ENCODE results near the gene SYDE2.
"Not testable (repeated sequence)": the region's sequence is repeated elsewhere in the genome, so short reads cannot be mapped to it uniquely, and the experiment has no call there.

SYDE2 gene

DNA sequence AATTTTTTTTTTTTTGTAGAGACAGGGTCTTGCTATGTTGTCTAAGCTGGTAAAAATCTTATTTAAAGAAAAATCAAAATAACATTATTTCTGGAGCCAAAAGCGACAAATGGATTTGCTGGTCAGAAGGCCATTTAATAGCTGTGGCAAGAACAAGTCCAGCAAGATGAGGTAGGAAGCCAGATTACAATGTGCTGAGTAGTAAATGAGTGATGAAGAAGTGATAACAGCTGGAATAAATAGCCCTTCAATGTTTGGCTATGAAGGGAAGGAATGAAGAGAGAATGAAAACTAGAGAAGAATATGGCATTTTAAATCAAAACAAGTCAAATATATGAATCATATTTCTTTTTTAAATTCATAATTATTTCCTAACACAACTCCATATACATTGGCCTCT, 34.5 kb downstream of the SYDE2 start:
- Mint-ChIP-seq H3K36me3 (ENCODE audit: low read depth) (no peaks in the 10 kb centered on the region), H3K27me3 (no peaks in the 10 kb centered on the region), H3K4me3 (no peak overlapping the region), H3K27ac (no peak overlapping the region), H3K4me1 (no peaks in the 10 kb centered on the region), H3K9me3 (no peaks in the 10 kb centered on the region)
- ATAC-seq (no peak), DNase-seq (no peak)

- DNase-seq: no peak
- H3K27me3 Mint-ChIP-seq: no peaks in the 10 kb centered on the region
These were observed 41.9 kb downstream of the SYDE2 start for GRCh38 chr1:85158910-85159309.

GRCh38 chr1:85157436-85157835, 43.4 kb downstream of the SYDE2 start:
- no peak overlapping the region for H3K4me3 Mint-ChIP-seq
- DNase-seq (no peak), ATAC-seq (no peak)
- no peaks in the 10 kb centered on the region for H3K36me3 Mint-ChIP-seq (ENCODE audit: low read depth)
- no peaks in the 10 kb centered on the region for H3K9me3 Mint-ChIP-seq
- H3K27ac Mint-ChIP-seq: no peak overlapping the region
- peaks cover 3% of the 10 kb centered on the region for H3K4me1 Mint-ChIP-seq
- no peaks in the 10 kb centered on the region for H3K27me3 Mint-ChIP-seq

More at GRCh38 chr1:85158910-85159309, 41.9 kb downstream of the SYDE2 start:
- H3K4me1 Mint-ChIP-seq: no peaks in the 10 kb centered on the region
- no peaks in the 10 kb centered on the region for H3K36me3 Mint-ChIP-seq (ENCODE audit: low read depth)
- ATAC-seq: no peak
- no peak overlapping the region for H3K27ac Mint-ChIP-seq
- no peaks in the 10 kb centered on the region for H3K9me3 Mint-ChIP-seq
- H3K4me3 Mint-ChIP-seq: no peak overlapping the region

GRCh38 chr1:85153149-85153891, 47.5 kb downstream of the SYDE2 start:
- H3K27me3 Mint-ChIP-seq: no peaks in the 10 kb centered on the region
- H3K4me3 Mint-ChIP-seq: no peak overlapping the region
- no peaks in the 10 kb centered on the region for H3K36me3 Mint-ChIP-seq (ENCODE audit: low read depth)
- DNase-seq (no peak), ATAC-seq (no peak)
- H3K4me1 Mint-ChIP-seq: peaks cover 20% of the 10 kb centered on the region
- no peaks in the 10 kb centered on the region for H3K9me3 Mint-ChIP-seq
- H3K27ac Mint-ChIP-seq: no peak overlapping the region

DNA sequence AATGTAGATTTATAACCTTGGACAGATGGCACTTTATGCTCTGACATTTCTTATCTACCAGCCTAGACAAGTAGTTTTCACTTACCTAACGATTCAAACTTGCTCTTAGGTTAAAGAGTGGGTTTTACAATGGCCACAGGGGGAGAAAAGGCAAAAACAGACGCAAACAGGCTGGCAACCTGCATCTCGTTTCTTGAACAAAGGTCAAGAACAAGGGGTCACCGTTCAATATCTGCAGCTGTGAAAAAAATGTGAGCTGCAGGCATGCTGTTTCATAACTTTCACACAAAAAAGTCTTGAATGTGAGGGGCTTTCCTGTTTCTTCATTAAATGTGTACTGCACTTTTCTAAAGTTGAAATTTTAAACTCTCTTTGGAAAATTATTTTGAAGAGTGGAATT, 49.4 kb downstream of the SYDE2 start:
- Mint-ChIP-seq H3K36me3 (ENCODE audit: low read depth) (no peaks in the 10 kb centered on the region), H3K9me3 (no peaks in the 10 kb centered on the region), H3K4me3 (no peak overlapping the region), H3K27me3 (peaks cover 2% of the 10 kb centered on the region), H3K4me1 (peaks cover 34% of the 10 kb centered on the region), H3K27ac (no peak overlapping the region)
- DNase-seq (no peak), ATAC-seq (no peak)

GRCh38 chr1:85149805-85150204, 51.0 kb downstream of the SYDE2 start:
- no peak overlapping the region for H3K27ac Mint-ChIP-seq
- no peaks in the 10 kb centered on the region for H3K9me3 Mint-ChIP-seq
- H3K36me3 Mint-ChIP-seq (ENCODE audit: low read depth): no peaks in the 10 kb centered on the region
- ATAC-seq: no peak
- peaks cover 2% of the 10 kb centered on the region for H3K27me3 Mint-ChIP-seq
- peaks cover 38% of the 10 kb centered on the region for H3K4me1 Mint-ChIP-seq
- no peak for DNase-seq
- no peak overlapping the region for H3K4me3 Mint-ChIP-seq

GRCh38 chr1:85148524-85149250, 52.1 kb downstream of the SYDE2 start:
- peak; percentile 22 for DNase-seq
- H3K27ac Mint-ChIP-seq: peak overlapping the region; percentile 74
- ATAC-seq: peak; percentile 95

GRCh38 chr1:85146972-85147359, 53.9 kb downstream of the SYDE2 start:
- peaks cover 36% of the 10 kb centered on the region for H3K4me1 Mint-ChIP-seq
- no peak overlapping the region for H3K4me3 Mint-ChIP-seq
- H3K27me3 Mint-ChIP-seq: peaks cover 2% of the 10 kb centered on the region
- H3K27ac Mint-ChIP-seq: no peak overlapping the region
- no peaks in the 10 kb centered on the region for H3K36me3 Mint-ChIP-seq (ENCODE audit: low read depth)
- DNase-seq (no peak), ATAC-seq (no peak)
- no peaks in the 10 kb centered on the region for H3K9me3 Mint-ChIP-seq

More at GRCh38 chr1:85148524-85149250, 52.1 kb downstream of the SYDE2 start:
- Mint-ChIP-seq H3K4me1 (peaks cover 38% of the 10 kb centered on the region), H3K36me3 (ENCODE audit: low read depth) (no peaks in the 10 kb centered on the region), H3K9me3 (no peaks in the 10 kb centered on the region), H3K4me3 (no peak overlapping the region), H3K27me3 (peaks cover 2% of the 10 kb centered on the region)

DNA sequence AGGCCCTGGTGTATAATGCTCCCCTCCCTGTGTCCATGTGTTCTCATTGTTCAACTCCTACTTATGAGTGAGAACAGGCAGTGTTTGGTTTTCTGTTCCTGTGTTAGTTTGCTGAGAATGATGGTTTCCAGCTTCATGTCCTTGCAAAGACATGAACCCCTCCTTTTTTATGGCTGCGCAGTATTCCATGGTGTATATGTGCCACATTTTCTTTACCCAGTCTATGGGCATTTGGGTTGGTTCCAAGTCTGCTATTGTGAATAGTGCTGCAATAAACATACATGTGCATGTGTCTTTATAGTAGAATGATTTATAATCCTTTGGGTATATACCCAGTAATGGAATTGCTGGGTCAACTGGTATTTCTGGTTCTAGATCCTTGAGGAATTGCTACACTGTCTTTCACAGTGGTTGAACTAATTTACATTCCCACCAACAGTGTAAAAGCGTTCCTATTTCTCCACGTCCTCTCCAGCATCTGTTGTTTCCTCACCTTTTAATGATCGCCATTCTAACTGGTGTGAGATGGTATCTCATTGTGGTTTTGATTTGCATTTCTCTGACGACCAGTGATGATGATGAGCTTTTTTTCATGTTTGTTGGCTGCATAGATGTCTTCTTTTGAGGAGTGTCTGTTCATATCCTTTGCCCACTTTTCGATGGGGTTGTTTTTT, 54.4 kb downstream of the SYDE2 start:
- ATAC-seq; H3K36me3 Mint-ChIP-seq (ENCODE audit: low read depth); H3K4me3 Mint-ChIP-seq; H3K9me3 Mint-ChIP-seq; H3K27ac Mint-ChIP-seq; DNase-seq; H3K27me3 Mint-ChIP-seq: not testable (repeated sequence)
- H3K4me1 Mint-ChIP-seq: peaks cover 36% of the 10 kb centered on the region

GRCh38 chr1:85144351-85144750, 56.5 kb downstream of the SYDE2 start:
- Mint-ChIP-seq H3K27ac (no peak overlapping the region), H3K27me3 (peaks cover 4% of the 10 kb centered on the region), H3K4me1 (peaks cover 29% of the 10 kb centered on the region), H3K9me3 (no peaks in the 10 kb centered on the region), H3K36me3 (ENCODE audit: low read depth) (no peaks in the 10 kb centered on the region), H3K4me3 (no peak overlapping the region)
- no peak for ATAC-seq
- DNase-seq: no peak

DNA sequence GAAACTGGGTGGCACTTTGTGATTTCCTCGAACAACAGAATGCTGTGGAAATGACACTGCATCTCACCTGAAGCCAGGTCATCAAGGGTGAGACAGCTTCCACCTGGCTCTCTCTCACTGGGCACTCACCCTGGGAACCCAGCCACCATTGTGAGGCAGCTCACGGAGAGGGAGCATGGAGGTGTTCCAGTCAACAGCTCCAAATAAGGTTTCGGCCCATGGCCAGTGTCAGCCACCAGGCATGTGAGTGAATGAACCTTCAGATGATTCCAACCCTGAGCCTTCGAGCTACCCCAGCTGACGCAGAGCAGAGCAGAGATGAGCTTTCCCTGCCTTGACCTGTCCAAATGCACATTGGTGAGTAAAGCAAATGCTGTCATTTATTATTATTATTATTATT, 58.1 kb downstream of the SYDE2 start:
- no peak for DNase-seq
- no peak overlapping the region for H3K4me3 Mint-ChIP-seq
- no peak overlapping the region for H3K27ac Mint-ChIP-seq
- H3K27me3 Mint-ChIP-seq: peaks cover 4% of the 10 kb centered on the region
- no peaks in the 10 kb centered on the region for H3K9me3 Mint-ChIP-seq
- ATAC-seq: no peak
- no peaks in the 10 kb centered on the region for H3K36me3 Mint-ChIP-seq (ENCODE audit: low read depth)
- peaks cover 13% of the 10 kb centered on the region for H3K4me1 Mint-ChIP-seq

- not testable (repeated sequence) for DNase-seq; H3K27me3 Mint-ChIP-seq; H3K27ac Mint-ChIP-seq; H3K4me1 Mint-ChIP-seq; H3K9me3 Mint-ChIP-seq; H3K36me3 Mint-ChIP-seq (ENCODE audit: low read depth); ATAC-seq; H3K4me3 Mint-ChIP-seq
These were observed 62.4 kb downstream of the SYDE2 start for GRCh38 chr1:85138439-85138838.

GRCh38 chr1:85137660-85138059, 63.2 kb downstream of the SYDE2 start:
- H3K36me3 Mint-ChIP-seq (ENCODE audit: low read depth): no peaks in the 10 kb centered on the region
- no peak overlapping the region for H3K4me3 Mint-ChIP-seq
- peaks cover 2% of the 10 kb centered on the region for H3K27me3 Mint-ChIP-seq
- H3K27ac Mint-ChIP-seq: no peak overlapping the region
- DNase-seq (no peak), ATAC-seq (no peak)
- H3K9me3 Mint-ChIP-seq: no peaks in the 10 kb centered on the region
- H3K4me1 Mint-ChIP-seq: no peaks in the 10 kb centered on the region

GRCh38 chr1:85135392-85135798, 65.4 kb downstream of the SYDE2 start:
- H3K36me3 Mint-ChIP-seq (ENCODE audit: low read depth): no peaks in the 10 kb centered on the region
- no peaks in the 10 kb centered on the region for H3K9me3 Mint-ChIP-seq
- DNase-seq (no peak), ATAC-seq (no peak)
- H3K4me1 Mint-ChIP-seq: no peaks in the 10 kb centered on the region
- H3K27me3 Mint-ChIP-seq: peaks cover 2% of the 10 kb centered on the region
- no peak overlapping the region for H3K27ac Mint-ChIP-seq
- no peak overlapping the region for H3K4me3 Mint-ChIP-seq

Data from activated naive CD8-positive, alpha-beta T cell treated with anti-CD3 and anti-CD28 coated beads, Interleukin-2, amount 50 U/mL, for 24 hours (primary cell).